ENCODE results near the gene ELF4. TPM values are rescaled to one million over a fixed set of nuclear protein-coding genes. Genes with fewer than 3 reads are reported as not detected.

ELF4 gene
- polyA plus RNA-seq, 1 donor from 2014 or later = not detected

GRCh38 chrX:130053236-130053635 is 57.1 kb downstream of the ELF4 start:
- TF ChIP-seq MXI1 (conservative IDR thresholded peaks at IDR 0.05; ENCODE audit: poor library complexity, severe bottlenecking) (no peak), POLR2AphosphoS5 (IDR thresholded peaks at IDR 0.05) (no peak), RAD21 (conservative IDR thresholded peaks at IDR 0.05) (no peak), TAF1 (IDR thresholded peaks at IDR 0.05; ENCODE audit: low read depth) (no peak), REST (IDR thresholded peaks at IDR 0.05; ENCODE audit: borderline replicate concordance) (no peak), CTCF (IDR thresholded peaks at IDR 0.05; ENCODE audit: poor library complexity, severe bottlenecking) (no peak), EP300 (conservative IDR thresholded peaks at IDR 0.05; ENCODE audit: poor library complexity, severe bottlenecking) (no peak), SMC3 (conservative IDR thresholded peaks at IDR 0.05; ENCODE audit: poor library complexity) (no peak), EZH2 (IDR thresholded peaks at IDR 0.05; ENCODE audit: borderline replicate concordance, insufficient read depth, low read length, poor library complexity, severe bottlenecking) (no peak)
- no peaks in the 10 kb centered on the region for H3K27me3 ChIP-seq (ENCODE audit: insufficient read depth, low read depth, low read length)

GRCh38 chrX:130051176-130051845 is 59.0 kb downstream of the ELF4 start:
- no peak overlapping the region for H2AFZ ChIP-seq (ENCODE audit: low read depth, low read length)
- H3K4me3 ChIP-seq (ENCODE audit: low read length) = no peak overlapping the region
- no peak overlapping the region for H3K27ac ChIP-seq (ENCODE audit: low read length)
- no peak overlapping the region for H3K4me2 ChIP-seq (ENCODE audit: low read length)
- no peaks in the 10 kb centered on the region for H3K9me2 ChIP-seq (ENCODE audit: insufficient read depth, low read length)
- no peaks in the 10 kb centered on the region for H3K27me3 ChIP-seq (ENCODE audit: insufficient read depth, low read depth, low read length)
- no peaks in the 10 kb centered on the region for H3F3A ChIP-seq (ENCODE audit: insufficient read depth, low read length, poor library complexity, severe bottlenecking)
- H3K79me2 ChIP-seq (replicated peaks; ENCODE audit: insufficient read depth, low read length) = no peaks in the 10 kb centered on the region
- no peaks in the 10 kb centered on the region for H3K36me3 ChIP-seq (ENCODE audit: insufficient read depth, low read length)
- TF ChIP-seq CTCF (IDR thresholded peaks at IDR 0.05; ENCODE audit: poor library complexity, severe bottlenecking) (no peak), EP300 (conservative IDR thresholded peaks at IDR 0.05; ENCODE audit: poor library complexity, severe bottlenecking) (no peak)
- H3K9me3 ChIP-seq (ENCODE audit: low read length) = no peaks in the 10 kb centered on the region
- H4K20me1 ChIP-seq (ENCODE audit: insufficient read depth) = no peaks in the 10 kb centered on the region
- H3K9ac ChIP-seq (ENCODE audit: low read length) = no peak overlapping the region

More at GRCh38 chrX:130053236-130053635, 57.1 kb downstream of the ELF4 start:
- no peak overlapping the region for H3K9ac ChIP-seq (ENCODE audit: low read length)
- no peak overlapping the region for H2AFZ ChIP-seq (ENCODE audit: low read depth, low read length)
- no peaks in the 10 kb centered on the region for H3K9me3 ChIP-seq (ENCODE audit: low read length)
- H3K4me2 ChIP-seq (ENCODE audit: low read length) = no peak overlapping the region
- no peaks in the 10 kb centered on the region for H3K36me3 ChIP-seq (ENCODE audit: insufficient read depth, low read length)
- H3K79me2 ChIP-seq (replicated peaks; ENCODE audit: insufficient read depth, low read length) = no peaks in the 10 kb centered on the region
- H3F3A ChIP-seq (ENCODE audit: insufficient read depth, low read length, poor library complexity, severe bottlenecking) = no peaks in the 10 kb centered on the region
- H3K9me2 ChIP-seq (ENCODE audit: insufficient read depth, low read length) = no peaks in the 10 kb centered on the region
- H3K4me3 ChIP-seq (ENCODE audit: low read length) = no peak overlapping the region
- no peak overlapping the region for H3K27ac ChIP-seq (ENCODE audit: low read length)
- H4K20me1 ChIP-seq (ENCODE audit: insufficient read depth) = no peaks in the 10 kb centered on the region

Measured in neural cell (in vitro differentiated cells).